ENCODE data around the gene PIGBOS1.
"Not testable (repeated sequence)": the region's sequence is repeated elsewhere in the genome, so short reads cannot be mapped to it uniquely, and the experiment has no call there.

PIGBOS1 gene, protein sequence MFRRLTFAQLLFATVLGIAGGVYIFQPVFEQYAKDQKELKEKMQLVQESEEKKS

DNA sequence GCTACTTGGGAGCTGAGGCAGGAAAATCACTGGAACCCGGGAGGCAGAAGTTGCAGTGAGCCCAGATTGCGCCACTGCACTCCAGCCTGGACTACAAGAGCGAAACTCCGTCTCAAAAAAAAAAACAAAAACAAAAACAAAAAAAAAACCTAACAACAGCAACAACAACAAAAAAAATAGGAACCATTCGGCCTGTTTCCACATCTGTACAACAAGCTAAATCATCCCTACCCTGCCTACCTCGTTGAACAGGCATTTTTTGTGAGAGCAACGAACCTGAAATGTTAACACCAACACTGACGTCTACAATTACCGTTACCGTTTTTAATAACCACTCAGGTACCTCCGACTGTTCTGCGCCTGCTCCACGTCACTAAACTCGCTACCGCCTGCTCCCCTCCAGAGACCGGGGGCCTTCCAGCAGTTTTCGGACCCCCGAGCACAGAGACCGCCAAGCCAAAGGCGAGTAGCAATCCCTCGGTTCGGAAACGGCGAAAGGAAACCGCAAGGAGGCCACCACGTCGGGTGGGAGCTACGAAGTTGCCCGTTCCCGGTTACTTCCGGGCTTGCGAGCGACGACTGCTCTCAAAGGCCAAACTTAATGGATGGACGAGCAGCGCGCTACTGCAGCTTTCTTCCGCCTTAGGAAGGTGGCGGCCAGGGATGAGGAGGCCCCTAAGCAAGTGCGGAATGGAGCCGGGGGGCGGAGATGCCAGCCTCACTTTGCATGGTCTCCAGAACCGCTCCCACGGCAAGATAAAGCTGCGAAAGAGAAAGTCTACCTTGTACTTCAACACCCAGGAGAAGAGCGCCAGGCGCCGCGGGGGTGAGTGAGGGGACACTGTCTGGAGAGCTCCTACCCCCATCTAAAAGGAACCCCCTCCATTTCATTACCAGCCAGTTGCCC is at the start of gene PIGBOS1, which contains the start of gene PIGB:
Gene PIGBOS1 (minus strand): TSS at position 536 of the 907 bp plus-strand sequence. CDS start 1,331 bp downstream, outside the sequence.
Gene PIGB (plus strand): TSS at position 635 of the 907 bp plus-strand sequence. CDS start 29 bp downstream, at position 664.
- peak; percentile 27 for DNase-seq

DNA sequence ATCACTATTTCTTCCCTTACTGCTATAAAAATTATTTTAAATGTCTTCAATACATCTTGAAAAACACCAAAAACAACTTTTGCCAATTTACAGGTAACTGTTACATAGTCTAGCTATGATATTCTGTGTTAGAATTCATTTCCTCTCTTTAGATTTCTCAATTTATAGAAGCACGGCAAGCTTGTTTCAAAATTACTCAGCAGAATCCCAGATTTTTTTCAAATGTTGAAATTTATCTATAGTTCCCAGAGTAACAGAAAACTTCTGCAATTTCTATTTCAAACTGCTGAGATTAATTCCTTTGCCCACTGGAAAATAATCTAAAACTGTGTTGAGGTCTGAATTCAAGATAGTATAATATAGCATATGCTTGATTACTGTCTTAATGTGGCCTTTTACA is 48.1 kb upstream of the PIGBOS1 start:
- DNase-seq: no peak

DNA sequence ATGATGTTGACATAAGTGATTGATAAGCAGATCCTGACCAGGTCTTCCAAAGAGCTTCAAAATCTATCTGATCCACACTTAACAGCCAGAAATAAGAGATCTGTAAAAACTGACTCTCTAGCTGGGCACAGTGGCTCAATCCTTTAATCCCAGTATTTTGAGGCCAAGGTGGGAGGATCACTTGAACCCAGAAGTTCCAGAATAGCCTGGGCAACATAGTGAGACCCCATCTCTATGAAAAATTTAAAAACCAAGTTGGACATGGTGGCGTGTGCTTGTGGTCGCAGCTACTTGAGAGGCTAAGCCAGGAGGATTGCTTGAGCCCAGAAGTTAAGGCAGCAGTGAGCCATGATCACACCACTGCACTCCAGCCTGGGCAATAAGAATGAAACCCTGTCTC is 43.7 kb upstream of the PIGBOS1 start:
- DNase-seq: no peak

GRCh38 chr15:55361048-55361447 is 42.1 kb upstream of the PIGBOS1 start:
- no peak for DNase-seq

DNA sequence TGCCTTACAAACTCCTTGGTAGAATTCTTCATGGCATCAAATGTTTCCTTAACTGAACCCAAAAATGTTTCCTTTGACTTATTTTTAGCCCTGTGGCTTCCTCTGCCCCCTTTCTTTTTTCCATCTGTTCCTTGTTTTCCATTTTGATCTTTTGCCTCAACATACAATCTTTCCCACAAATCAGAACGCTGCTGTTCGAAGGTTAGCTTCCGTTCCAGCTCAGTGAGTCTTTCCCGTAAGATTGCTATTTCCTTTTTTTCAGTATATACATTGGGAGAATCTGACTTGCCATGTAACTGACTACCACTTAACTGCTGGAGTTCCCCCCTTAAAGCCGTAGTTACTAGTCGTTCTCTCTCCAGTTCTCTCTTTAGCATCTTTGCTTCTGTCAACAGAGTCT is 41.3 kb upstream of the PIGBOS1 start:
- no peak for DNase-seq

DNA sequence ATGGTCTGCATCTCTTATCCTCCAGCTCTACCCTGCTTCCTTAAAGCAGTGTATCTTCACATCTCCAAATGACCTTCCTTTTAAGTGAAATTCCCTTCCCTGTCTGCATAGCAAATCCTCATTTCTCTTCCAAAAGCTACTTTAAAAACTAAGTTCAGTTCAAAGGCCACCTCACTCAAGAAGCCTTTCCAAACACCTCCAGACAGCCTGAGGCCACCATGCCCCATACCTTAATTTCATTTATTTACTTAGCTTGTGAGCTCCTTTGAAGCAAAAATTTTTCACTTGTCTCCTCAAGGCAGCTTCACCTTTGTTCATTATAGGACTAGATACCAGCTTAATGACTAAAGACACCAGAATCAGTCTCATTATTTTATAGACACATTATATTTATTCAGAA is 39.5 kb upstream of the PIGBOS1 start:
- no peak for DNase-seq

- no peak for DNase-seq
Observed at GRCh38 chr15:55357774-55358173, 38.9 kb upstream of the PIGBOS1 start.

- no peak for DNase-seq
Observed at GRCh38 chr15:55356985-55357585, 38.2 kb upstream of the PIGBOS1 start.

- DNase-seq: no peak
Observed at GRCh38 chr15:55353025-55353424, 34.1 kb upstream of the PIGBOS1 start.

DNA sequence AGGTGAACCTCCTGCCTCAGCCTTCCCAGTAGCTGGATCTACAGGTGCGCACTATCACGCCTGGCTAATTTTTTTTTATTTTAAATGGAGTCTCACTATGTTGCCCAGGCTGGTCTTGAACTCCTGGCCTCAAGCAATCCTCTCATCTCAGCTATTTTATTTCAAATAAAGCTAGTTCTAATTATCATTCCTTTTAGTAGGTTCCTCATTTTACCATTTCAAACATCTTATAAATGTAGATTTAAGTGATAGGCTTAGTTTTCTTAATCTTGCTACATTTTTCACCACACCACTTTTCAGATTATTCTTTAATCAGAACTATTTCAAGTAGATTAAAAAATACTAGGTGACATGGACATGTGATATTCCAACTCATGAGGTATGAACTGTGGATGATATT is 30.4 kb upstream of the PIGBOS1 start:
- no peak for DNase-seq

GRCh38 chr15:55348281-55348778 is 29.4 kb upstream of the PIGBOS1 start:
- no peak for DNase-seq

- no peak for DNase-seq
Observed at GRCh38 chr15:55344206-55344605, 25.3 kb upstream of the PIGBOS1 start.

DNA sequence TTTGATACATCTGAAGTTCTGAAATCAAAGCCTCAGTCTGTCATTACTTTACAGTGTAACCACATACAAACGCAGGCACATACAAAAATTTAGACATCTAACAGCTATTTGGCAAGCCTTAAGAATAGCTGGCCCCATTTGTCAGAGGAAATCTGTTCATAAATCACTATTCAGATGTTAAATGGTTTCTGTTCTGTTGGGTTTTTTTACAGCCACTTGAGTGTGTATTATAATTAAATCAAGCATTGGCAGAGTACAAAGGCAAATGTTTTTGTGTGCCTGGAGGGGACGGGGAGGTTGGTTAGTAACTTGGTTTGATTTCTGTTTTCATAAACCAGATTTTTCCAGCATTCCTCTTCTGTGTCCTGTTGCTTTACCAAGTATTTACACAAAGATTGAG is 24.2 kb upstream of the PIGBOS1 start:
- no peak for DNase-seq

DNA sequence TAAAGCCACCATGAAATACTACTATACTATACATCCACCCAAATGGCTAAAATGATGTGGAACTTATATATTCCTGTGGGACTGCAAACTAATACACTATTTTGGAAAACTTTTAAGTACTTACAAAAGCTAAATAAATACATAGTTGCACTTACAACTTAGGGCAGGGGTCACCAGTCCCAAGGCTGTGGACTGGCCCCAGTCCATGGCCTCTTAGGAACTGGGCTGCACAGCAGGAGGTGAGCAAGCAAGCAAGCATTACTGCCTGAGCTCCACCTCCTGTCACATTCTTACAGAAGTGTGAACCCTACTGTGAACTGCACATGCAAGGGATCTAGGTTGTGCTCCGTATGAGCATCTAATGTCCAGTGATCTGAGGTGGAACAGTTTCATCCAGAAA is 18.2 kb upstream of the PIGBOS1 start:
- no peak for DNase-seq

GRCh38 chr15:55334997-55335396 is 16.1 kb upstream of the PIGBOS1 start:
- DNase-seq: no peak

- DNase-seq: no peak
Observed at GRCh38 chr15:55334371-55334770, 15.4 kb upstream of the PIGBOS1 start.

- DNase-seq: no peak
Observed at GRCh38 chr15:55327387-55327786, 8.5 kb upstream of the PIGBOS1 start.

GRCh38 chr15:55322467-55322866 is 3.5 kb upstream of the PIGBOS1 start:
- no peak for DNase-seq

GRCh38 chr15:55320963-55321362 is 2.0 kb upstream of the PIGBOS1 start:
- no peak for DNase-seq

- DNase-seq: no peak
Observed at GRCh38 chr15:55320238-55320550, 1.3 kb upstream of the PIGBOS1 start.

DNA sequence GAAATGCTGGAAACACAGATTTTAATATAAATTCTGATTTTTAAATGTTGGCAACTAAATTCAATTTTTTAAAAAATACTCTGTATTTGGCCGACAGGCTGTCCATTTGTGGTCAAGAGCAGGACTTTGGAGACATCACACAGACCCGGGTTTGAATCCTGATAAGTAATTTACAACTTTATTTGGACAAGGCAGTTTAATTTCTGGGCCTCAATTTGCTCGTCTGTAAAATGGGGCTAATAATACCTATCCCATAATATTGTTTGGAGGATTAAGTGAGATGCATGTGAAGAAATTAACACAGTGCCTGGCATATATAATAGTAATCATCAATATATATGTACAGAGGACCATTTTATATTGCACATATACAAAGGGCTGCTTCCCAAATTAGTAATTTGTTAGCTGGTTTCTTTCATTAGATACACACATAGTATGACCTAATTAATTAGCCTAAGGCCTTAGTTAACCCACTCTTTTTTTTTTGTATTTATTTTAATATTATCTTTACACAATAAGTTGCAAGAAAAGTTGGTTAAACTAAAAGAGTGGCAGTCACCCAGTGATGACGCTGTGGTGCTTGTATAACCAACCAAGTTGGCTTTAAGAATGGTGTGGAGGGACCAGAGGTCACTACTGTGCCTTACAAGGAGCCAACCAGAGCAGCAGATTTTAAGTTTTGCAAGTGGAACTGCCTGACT is 764 bp upstream of the PIGBOS1 start:
- no peak for DNase-seq

- not testable (repeated sequence) for DNase-seq
Observed at GRCh38 chr15:55302801-55303200, 16.1 kb downstream of the PIGBOS1 start.

DNA sequence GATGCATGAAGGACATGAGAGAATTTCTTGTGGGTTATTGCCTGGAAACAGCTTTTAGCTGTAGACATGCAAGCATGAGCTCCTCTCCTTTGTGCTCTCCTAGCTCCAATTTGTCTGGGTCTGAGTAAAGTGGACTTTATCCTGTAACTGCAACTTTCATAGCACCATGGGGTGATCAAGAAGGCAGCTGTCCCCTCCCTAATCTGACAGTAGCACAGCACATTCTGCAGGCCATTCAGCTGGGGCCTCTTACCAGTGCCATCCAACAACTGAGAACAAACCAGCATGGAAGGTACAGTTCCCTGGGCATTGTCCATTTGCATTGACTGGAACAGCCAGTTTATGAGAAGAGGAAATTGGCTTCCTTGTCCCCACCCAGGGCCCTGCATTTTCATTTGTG is 21.6 kb downstream of the PIGBOS1 start:
- no peak for DNase-seq
